Central memory CD4-positive, alpha-beta T cell (primary cell): ENCODE results near the gene CCDC186.

ENCODE experiments used
- DNase-seq: peaks from one replicate; pipeline ENCODE4 v3.0.0; 2022

The CCDC186 gene

DNA sequence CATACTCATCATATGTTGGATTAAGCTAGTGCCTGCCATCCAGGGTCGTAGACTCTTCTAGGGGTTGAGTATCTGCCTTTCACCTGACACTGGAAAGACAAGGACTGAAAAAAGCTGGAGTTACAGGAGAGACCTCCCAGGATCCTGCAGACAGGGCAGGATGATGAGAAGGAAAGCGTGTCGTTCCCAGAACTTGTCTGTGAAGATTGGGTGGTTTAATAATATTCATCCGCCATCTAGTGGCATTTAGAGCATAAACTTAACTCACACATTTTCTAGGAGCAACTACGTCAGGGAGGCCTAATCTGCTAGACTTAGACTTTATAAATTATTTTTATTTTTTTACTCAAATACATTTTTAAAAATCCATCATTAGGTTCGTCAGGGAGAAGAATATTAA, 70.7 kb downstream of the CCDC186 start:
- peak; percentile 21 for DNase-seq

DNA sequence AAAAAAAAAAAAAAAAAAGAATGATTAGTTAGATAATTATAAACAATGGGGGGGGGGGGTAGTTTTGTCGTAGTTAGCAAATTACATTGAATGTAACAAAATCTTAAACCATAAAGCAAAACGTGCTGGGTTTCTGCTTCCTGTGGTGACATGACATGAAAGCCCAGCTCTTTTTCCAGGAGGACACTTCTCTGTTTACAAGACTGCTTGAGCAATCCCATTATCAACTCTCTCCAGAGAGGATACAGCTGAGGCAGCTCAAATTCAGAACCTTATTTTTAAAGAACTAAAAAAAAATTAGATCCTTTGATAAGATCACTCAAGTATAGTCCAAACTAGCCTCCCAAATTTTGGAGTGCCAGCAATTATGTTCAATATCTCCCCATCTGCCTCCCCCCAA, 71.7 kb downstream of the CCDC186 start:
- DNase-seq: no peak

DNA sequence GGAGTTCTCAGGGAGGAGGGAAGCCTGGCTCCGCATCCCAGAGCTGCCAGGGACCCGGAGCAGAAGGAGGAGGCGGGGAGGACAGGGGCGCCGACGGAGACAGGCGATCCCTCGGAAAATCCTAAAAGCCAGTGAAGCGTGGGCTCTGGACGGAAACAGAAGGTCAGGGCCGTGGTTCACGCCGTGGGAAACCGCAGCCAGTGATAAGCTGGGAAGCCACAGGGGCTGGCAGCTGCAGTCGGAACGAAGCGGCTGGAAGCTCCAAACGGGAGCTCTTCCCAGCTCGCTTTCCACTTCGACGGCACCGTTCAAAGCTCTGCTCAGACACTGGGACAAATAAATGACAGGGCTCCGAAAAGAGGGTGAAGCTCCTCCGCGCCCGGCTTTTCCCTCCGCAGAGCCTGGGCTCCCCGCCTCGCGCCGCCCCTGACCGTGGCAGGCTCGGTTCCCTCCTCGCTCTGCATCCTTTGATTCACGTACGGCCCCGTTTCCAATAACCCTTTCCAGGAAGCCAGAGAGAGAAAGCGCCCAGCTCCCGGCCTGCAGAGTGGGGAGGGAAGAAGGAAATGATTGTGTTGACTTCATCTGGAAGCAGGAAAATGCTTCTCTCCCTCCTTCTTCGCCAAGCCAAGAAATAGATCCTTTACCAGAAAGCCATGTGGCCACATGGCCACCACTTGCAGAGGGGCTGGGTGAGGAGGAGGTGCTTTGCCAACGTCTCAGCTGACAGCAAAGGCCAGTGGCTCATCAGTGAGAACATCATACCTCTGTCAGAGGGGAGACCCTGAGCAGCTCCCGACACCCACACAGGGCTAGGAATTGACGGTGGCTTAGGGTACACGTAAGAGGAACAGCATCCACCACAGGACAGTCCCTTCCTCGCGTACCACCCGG, 72.9 kb downstream of the CCDC186 start:
- no peak for DNase-seq

DNA sequence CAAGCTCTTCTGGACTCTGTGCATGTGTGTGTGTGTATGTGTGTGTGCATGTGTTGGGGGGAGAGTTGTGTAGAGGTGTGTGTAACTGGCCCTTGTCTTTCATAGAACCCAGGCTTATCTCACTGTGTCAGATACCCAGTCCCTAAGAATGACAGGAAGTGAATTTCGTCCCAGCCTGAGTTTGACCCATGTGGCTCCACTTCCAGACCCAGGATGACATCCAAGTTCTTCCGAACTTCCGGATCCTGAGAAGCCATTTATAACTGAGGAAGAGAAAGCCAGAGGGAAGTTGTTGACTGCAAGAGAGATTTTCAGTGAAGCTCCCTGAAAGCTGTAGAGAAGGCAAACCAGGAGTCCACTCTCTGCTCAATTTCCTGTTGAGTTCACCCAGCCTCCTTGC, 77.1 kb downstream of the CCDC186 start:
- DNase-seq: no peak

DNA sequence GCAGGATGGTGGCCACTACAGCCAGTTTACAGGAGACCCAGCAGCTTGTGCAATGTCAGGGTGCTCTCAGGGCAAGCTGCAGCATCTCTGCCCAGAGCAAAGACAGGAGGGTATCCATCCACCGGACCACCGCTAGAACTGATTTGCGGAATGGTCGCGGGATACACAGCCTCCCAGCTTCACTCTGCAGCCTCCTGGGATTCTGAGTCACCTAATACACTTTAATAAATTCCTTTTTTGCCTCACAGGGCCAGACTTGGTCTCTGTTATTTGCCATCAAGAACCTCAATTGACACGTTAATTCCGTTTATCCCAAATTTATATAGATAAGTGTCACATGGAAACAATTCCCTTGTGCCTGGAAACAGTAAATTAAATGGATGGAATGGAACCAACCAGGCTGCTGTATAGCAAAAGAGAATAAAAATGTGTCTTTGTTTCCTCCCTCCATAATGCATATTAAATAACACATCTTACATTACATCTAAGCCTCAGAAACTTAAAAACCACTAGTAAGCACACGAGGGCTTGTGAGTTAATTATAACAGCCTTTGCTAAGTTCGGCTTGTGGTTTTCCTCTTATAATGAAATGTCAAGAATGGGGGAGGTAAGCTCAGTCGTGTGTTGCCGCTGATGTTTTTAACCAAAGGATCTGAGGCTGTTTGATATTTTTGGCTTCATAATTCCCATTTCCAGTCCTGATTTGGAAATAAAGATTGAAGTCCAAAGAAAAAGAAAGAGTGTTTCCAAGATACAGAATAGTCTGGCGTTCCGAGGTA, 78.3 kb downstream of the CCDC186 start:
- DNase-seq: no peak

DNA sequence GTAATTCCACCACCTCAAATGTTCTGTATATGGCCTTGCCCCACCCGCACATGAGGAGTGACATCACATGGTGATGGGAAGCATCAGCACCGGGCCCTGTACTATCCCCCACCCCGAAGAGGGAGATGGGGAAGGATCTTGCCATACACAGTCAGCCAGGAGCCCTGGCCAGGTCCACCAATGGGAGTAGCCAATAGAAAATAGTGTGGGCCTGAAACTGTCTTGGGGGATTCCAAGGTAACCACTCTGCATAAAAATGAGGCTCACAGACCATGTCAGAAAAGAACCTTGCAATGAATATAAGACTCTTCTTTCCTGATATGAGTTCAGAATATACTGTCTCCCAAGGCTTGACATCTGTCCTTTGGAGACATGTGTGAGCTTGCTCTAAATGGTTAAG, 79.2 kb downstream of the CCDC186 start:
- DNase-seq: no peak

DNA sequence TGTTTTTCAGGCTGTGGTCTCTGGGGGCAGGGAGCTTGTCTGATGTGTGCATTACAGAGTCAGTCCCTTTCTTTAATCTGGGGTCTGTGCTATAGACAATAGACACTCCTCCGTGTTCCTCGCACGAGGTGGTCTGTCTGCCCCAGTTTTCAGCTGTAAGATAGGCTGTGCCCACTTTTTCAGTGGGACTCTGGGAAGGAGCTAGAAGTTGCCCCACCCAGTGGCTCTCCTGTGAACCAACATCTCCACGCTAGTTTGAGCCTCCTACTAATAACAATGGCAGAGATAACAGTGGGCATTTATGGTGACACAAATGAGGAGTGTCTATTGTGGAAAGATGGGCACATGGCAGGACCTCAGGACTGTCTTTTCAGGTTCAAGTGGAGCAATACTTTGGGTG, 86.3 kb downstream of the CCDC186 start:
- no peak for DNase-seq

DNA sequence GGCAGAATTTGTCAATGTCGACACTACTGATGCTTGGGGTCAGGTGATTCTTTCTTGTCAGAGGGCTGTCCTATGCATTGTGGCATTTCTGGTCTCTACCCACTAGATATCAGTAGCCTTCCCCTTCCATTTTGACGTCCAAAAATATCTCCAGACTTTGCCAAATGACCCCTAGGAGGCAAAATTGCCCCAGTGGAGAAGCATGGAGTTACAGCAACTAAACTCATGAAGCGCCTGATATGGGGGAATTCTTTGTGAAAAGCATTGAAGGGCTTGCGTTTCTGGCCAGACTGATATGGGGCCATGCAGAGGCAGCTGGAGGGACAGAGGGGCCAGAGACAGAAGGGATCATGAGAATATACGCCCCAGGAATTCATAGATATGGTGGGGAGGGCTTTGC, 86.7 kb downstream of the CCDC186 start:
- DNase-seq: no peak

DNA sequence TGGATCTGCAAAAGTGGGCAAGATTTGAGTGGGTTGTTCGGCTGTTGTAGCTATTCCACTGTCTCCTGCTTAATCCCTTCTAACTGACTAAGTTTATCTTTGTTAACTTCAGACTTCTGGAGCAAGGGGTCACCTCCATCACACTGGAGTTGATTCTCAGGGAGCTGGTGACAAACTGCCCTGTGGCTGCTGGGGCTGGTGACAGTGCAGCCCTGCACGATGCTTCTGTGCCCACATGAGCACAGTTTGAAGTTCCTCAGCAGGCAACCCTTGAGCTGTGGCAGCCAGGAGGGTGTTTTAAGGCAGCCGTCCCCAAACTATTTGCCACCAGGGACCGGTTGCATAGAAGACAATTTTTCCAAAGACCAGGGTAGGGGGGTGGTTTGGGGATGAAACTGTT, 89.8 kb downstream of the CCDC186 start:
- DNase-seq: no peak

DNA sequence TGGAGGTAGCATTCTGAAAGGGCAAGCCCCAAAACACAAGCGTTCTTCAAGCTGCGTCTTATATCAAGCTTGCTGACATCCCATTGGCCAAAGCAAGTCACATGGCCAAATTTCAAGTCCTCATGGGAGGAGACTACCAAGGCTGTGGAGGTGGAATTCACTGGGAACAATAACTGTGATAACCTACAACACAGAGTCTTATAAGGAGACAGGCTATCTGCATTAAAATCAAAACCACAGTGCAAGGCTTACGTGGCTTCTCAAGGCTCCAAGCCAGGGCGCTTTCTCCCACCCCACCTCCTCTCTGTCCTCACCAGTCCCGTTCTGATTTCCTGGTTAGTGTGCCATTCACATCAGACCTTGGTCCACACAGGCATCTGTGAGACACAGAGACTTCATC, 91.0 kb downstream of the CCDC186 start:
- DNase-seq: no peak

DNA sequence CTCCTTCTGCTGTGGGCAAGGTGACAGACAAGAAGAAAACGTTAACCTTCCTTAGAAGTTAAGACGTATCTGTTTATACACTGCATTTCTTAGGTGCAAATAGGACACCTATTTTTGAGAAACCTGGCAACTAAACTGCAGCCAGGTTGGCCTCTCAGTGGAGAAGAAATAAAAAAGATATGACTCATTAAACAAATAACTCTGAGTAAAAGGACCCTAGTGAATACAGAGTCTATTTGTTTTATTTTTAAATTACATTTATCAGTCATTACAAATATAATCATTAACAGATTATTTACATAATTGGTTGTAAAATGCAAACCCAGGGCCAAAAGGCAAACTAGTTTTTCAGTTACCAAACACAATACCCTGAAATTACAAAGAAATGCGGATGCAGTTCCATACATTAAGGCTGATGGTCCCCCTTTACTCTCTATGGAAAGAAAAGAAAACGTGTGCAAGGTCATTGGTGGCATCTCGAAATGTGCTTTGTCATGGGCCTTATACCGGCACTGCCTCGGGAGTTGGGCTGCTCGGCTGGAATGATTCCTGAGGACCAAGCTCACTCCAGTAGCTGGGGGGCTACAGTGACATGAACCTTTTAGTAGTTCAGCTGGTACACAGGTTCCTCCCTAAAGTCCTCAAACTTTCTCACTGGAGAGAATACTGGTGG, 92.0 kb downstream of the CCDC186 start:
- no peak for DNase-seq

DNA sequence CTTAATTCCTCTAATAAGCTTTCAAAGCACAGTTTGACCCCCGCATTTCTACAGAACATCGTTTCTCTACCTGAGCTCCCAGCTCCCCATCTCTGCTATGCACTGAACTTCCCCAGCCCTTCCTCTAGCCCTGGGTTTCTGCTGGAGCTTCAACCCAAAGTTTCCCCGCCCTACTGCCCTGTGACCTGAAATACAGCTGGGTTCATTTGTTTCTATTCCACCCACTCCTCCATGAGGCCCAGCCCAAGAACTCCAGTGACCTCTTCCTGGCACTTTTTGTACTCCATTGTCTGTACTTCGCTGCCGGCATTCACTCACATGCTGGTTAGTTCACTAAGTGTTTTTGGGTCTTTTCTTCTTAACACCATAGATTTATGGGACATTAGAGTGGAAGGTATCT, 94.6 kb downstream of the CCDC186 start:
- no peak for DNase-seq

DNA sequence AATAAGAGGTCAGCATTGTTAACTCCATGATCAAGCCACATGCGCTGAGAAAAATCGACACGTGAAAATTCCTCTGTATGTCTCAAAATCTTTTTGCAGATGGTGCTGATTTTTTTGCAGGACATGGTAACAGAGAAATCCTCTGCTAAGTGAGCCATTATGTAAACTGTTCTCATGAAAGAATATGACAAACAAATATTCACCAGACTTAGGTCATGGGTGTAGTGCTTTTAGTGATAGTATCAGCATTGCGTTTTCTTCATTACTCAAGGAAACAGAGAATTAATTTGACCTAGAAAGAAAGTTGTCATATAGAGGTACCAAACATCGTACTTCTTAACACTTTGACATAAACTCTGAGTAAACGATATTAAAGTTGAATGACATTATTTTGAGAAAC, 95.7 kb downstream of the CCDC186 start:
- no peak for DNase-seq

DNA sequence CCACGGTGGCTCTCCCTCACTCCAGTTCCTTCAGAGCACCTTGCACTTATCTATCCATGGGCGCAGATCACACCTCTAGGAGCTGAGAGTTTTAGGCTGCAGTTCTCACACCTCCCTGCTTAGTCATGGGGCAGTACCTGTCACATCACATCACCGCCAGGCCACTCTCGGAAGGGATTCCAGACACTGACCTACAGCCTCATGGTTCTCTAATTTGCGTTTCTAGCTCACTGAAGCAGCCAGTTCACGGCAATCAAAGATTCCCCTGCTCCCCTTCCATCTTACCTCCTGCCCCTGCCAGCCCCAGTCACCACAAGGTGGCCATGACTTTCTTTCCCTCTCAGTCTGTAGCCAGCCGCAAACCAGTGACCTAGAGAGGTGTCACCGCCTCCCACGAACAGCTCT, 96.2 kb downstream of the CCDC186 start:
- no peak for DNase-seq

DNA sequence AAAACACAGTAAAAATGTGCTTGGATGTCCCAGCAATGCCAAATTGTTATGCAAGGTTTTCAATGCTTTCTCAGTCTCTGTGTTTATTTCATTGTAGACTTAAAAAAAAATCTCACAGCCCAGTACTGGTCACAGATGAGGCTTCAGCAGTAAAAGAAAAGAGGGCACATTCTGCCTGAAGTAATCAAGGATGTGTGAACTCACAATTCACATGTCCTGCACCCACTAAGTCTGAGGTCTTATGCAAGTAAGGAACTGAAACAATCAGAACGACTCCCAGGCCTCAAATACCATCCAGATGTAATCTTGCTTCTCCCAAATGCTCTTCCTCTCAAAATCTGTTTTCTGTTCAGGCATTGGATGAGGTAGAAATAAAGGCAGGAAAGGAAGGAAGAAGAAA, 96.7 kb downstream of the CCDC186 start:
- no peak for DNase-seq

DNA sequence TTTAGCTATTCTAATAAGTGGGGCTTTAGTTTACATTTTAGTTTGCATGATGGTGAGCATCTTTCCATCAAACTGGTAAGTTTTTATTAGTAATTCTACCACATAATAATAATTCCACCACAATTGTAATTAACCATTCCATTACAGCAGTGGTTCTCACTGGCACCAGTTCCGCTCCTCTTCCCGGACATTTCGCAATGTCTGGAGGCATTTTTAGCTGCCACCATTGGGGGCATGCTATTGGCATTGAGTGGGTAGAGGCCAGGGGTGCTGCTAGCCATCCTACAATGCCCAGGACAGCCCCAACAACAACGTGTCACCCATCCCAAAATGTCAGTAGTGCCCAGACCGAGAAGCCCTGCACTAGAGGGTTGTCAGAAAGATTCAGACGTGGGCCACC, 98.9 kb downstream of the CCDC186 start:
- DNase-seq: no peak

DNA sequence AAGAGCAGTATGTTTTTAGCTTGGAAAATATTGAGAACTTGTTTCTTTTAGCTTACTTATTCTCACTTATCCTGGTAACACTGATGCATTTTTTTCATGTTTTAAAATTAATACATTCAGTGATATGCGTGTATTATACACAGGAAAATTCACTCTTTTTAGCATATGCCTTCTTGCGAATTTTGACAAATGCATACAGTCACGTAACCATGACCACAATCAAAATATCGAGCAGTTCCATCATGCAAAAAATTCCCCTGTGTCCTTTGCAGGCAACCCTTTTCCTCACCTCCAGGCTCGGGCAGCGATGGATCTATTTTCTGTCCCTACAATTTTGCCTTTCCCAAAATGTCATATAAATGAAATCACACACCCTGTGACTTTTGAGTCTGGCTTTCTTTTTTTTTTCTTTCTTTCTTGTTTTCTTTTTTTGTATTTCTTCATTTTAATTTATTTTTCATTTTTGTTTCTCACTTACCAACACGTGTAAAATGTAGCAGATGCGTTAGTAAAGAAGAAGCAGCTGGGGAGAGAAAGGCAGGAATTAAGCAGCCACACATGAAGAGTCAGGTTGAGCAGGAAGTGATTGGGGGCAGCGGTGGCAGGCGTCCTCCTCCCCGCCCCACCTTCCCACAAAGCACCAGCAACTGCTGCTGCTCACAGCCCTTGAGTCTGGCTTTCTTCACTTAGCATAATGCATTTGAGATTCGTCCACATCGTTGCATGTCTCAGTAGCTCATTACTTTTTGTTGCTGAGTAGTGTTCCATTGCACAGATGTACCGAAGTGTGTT, 100.4 kb downstream of the CCDC186 start:
- DNase-seq: no peak

DNA sequence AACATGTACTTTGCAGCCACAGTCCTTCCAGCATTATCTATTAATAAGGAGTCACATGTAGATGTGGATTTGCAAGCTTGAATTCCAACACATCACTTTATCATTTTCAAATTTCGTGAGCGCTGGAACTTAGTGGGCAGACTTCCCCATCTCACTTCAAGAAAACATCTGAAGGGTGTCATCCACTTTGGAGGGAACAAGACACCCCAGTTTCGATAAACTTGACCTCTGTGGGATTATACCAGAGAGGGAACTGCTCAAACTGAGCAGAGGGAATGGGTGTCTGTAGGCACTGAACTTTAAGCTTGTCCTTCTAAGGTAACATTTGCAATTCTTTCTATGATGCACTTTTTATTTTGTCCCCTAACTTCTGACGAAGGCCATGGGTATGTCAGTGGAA, 102.8 kb downstream of the CCDC186 start:
- DNase-seq: no peak
